Loucy (cell line): ENCODE data around the gene IQCN.

Source experiments
- H2AFZ ChIP-seq: fragments of 200-600 bp; sonication (generic); 2 replicates; pipeline ENCODE4 v1.6.0; 2016; ENCODE audit warnings: antibody characterized with exemption, mild to moderate bottlenecking, low read length, moderate library complexity
- H3F3A ChIP-seq: fragments of 200-600 bp; 2 replicates; pipeline ENCODE4 v1.6.0; 2016; ENCODE audit warnings: antibody characterized with exemption, low read depth, mild to moderate bottlenecking
- H3K27me3 ChIP-seq: fragments of 200-600 bp; sonication (generic); 2 replicates; pipeline ENCODE4 v1.6.1; 2014; ENCODE audit warnings: low read length, mild to moderate bottlenecking; ENCODE audit not compliant: insufficient read depth, poor library complexity, severe bottlenecking
- H3K36me3 ChIP-seq: fragments of 200-600 bp; sonication (generic); 2 replicates; pipeline ENCODE4 v1.6.1; 2016; ENCODE audit warnings: low read length; ENCODE audit not compliant: insufficient read depth
- H3K4me1 ChIP-seq: fragments of 200-600 bp; sonication (generic); 2 replicates; pipeline ENCODE4 v1.5.1; 2014; ENCODE audit warnings: low read length, mild to moderate bottlenecking; ENCODE audit not compliant: insufficient read depth, poor library complexity, severe bottlenecking
- H3K4me2 ChIP-seq: fragments of 200-600 bp; sonication (generic); 2 replicates; pipeline ENCODE4 v1.6.0; 2014; ENCODE audit warnings: antibody characterized with exemption, low read length, low read depth, mild to moderate bottlenecking; ENCODE audit not compliant: poor library complexity, severe bottlenecking
- H3K4me3 ChIP-seq: fragments of 200-600 bp; sonication (generic); 2 replicates; pipeline ENCODE4 v1.5.1; 2014; ENCODE audit warnings: low read length, mild to moderate bottlenecking, mixed read lengths; ENCODE audit not compliant: poor library complexity, severe bottlenecking
- H3K79me2 ChIP-seq: fragments of 200-600 bp; sonication (generic); 2 replicates; pipeline ENCODE4 v1.6.1; 2014; ENCODE audit warnings: low read length; ENCODE audit not compliant: insufficient read depth
- H3K9ac ChIP-seq: fragments of 200-600 bp; sonication (generic); 2 replicates; pipeline ENCODE4 v1.6.0; 2014; ENCODE audit warnings: mild to moderate bottlenecking, low read depth, low read length, moderate library complexity; ENCODE audit not compliant: poor library complexity, severe bottlenecking
- H3K9me2 ChIP-seq: fragments of 200-600 bp; sonication (generic); replicated peaks from 2 replicates; pipeline ENCODE4 v1.6.1; 2016; ENCODE audit warnings: low read depth, low read length, mixed read lengths
- H3K9me3 ChIP-seq: fragments of 200-600 bp; sonication (generic); 2 replicates; pipeline ENCODE4 v1.6.1; 2014; ENCODE audit warnings: mild to moderate bottlenecking, antibody characterized with exemption, low read length, low read depth; ENCODE audit not compliant: insufficient read depth
- H4K20me1 ChIP-seq: fragments of 200-600 bp; sonication (generic); 2 replicates; pipeline ENCODE4 v1.6.0; 2014; ENCODE audit warnings: antibody characterized with exemption, low read length, mild to moderate bottlenecking; ENCODE audit not compliant: insufficient read depth, poor library complexity, severe bottlenecking
- CTCF ChIP-seq: fragments of 200-600 bp; sonication (generic); conservative IDR thresholded peaks from 2 replicates; pipeline ENCODE4 v1.5.1; 2014; ENCODE audit warnings: mild to moderate bottlenecking, antibody characterized with exemption, low read length
- EZH2phosphoT487 ChIP-seq: fragments of 200-600 bp; IDR thresholded peaks from 2 replicates; pipeline ENCODE4 v1.6.1; 2018; ENCODE audit warnings: antibody characterized with exemption, mild to moderate bottlenecking, moderate library complexity, borderline replicate concordance

Gene IQCN

DNA sequence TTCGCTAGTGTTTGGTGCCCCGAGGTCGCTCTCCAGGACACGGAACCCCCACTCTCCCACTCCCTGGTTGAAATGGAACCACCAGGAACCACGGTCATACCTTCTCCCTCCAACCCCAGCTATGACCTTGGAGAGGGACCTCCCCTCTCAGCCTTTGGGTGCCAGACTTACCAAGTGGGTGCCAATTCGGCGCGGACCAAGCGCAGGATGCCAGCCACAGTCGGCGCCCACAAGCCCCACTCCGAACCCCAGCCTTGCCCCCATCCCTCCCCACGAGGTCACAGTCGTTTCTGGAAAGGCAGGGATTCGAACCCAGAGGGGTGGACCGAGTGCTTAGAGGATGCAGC, 48.9 kb downstream of the IQCN start:
- H3K9ac ChIP-seq, result no peak overlapping the region
- no peaks in the 10 kb centered on the region for H4K20me1 ChIP-seq
- no peak overlapping the region for H2AFZ ChIP-seq
- H3K27me3 ChIP-seq, result no peaks in the 10 kb centered on the region
- TF ChIP-seq EZH2phosphoT487 (no peak), CTCF (no peak)
- no peaks in the 10 kb centered on the region for H3K36me3 ChIP-seq
- no peak overlapping the region for H3K4me3 ChIP-seq
- H3K9me3 ChIP-seq, result no peaks in the 10 kb centered on the region
- no peaks in the 10 kb centered on the region for H3K4me1 ChIP-seq
- H3F3A ChIP-seq, result no peaks in the 10 kb centered on the region
- H3K79me2 ChIP-seq, result no peaks in the 10 kb centered on the region
- H3K4me2 ChIP-seq, result no peak overlapping the region
- no peaks in the 10 kb centered on the region for H3K9me2 ChIP-seq

DNA sequence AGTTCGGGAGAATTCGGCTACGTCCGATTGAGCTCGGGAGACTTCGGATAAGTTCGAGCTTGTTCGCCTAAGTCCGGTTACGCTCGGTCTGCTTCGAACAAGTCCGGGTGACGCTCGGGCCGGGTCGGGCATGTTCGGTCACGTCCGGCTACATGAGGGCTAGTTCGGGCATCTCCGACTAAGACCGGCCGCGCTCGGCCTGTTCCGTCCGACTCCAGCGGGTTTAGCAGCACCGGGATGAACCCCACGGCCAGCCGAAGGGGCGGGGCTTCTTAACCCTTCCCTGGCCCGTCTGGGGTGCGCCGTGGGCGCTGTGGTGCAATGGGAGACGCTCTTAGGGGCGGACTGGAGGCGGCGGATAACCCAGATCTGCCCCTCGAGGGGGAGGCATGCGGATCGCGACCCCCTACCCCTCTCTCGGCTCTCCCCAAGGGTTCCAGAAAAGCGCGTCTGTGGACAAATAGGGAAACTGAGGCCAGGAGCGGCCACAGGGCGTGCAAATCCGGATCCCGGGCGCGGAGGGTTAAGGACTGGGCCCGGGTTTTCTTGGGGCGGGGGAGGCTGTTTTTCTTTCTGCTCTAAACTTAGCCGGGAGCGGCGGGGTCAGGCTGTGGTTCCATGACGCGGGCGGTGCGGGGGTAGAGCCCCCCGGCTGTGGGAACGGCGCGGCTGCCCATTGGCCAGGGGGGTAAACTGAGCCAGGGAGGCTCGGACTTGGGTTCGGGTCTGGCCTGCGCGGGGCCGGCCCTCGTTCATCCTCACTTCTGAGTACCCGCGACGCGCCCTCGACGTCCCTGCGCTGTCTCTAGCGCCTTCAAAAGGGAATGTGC, 49.5 kb downstream of the IQCN start:
- Histone ChIP-seq H4K20me1 (no peaks in the 10 kb centered on the region), H2AFZ (no peak overlapping the region), H3K4me2 (no peak overlapping the region), H3K9ac (no peak overlapping the region), H3K79me2 (no peaks in the 10 kb centered on the region), H3K9me3 (no peaks in the 10 kb centered on the region), H3K36me3 (no peaks in the 10 kb centered on the region), H3K27me3 (no peaks in the 10 kb centered on the region), H3F3A (no peaks in the 10 kb centered on the region), H3K4me3 (no peak overlapping the region), H3K4me1 (no peaks in the 10 kb centered on the region), H3K9me2 (no peaks in the 10 kb centered on the region)
- TF ChIP-seq CTCF (no peak), EZH2phosphoT487 (no peak)

DNA sequence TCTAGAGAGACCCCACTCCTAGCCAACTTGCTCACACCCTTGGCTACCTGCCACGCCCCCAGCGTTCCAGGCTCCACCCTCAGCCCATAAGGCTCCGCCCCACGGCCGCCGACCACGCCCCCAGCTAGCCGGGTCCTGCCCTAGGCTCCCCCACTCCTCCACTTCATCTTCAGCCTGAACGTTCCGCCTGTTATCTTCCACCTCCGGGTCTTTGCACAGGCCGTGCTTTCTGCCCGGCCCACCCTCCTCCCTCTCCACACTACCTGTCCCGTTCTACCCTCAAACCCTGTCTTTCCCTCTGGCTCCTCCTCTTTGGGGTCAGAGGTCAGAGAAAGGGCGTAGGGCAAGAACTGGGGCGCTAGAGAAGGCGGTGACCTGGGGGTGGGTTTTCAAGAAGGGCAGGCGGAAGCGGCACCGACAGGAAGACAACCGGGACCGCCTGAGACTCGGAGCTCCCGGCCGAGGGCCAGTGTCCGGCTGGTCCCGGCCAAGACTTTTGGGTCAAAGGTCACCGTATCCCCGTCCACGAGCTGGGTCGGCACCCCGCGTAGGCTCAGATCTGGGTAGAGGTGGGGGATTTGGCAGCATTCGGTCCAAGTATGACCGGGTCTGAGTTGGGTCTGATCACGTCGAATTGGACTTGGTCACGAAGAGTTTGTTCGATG, 50.3 kb downstream of the IQCN start:
- Histone ChIP-seq H2AFZ (no peak overlapping the region), H3F3A (no peaks in the 10 kb centered on the region), H3K9ac (no peak overlapping the region), H3K9me2 (no peaks in the 10 kb centered on the region), H4K20me1 (no peaks in the 10 kb centered on the region), H3K27me3 (no peaks in the 10 kb centered on the region), H3K9me3 (no peaks in the 10 kb centered on the region), H3K4me2 (no peak overlapping the region), H3K4me3 (no peak overlapping the region), H3K79me2 (no peaks in the 10 kb centered on the region), H3K36me3 (no peaks in the 10 kb centered on the region), H3K4me1 (no peaks in the 10 kb centered on the region)
- TF ChIP-seq CTCF (no peak), EZH2phosphoT487 (no peak)
